ENCODE measurements around the gene KCNH6. TPM values are rescaled to one million over a fixed set of nuclear protein-coding genes. Genes with fewer than 3 reads are reported as not detected.

KCNH6 gene
- total RNA-seq, 1 experiment from 2014 or later, result not detected

- ChIA-PET CTCF (no interaction called here), POLR2A (ENCODE audit: low non-redundant PET) (no interaction called here)
- no peaks in the 10 kb centered on the region for H3K9me3 ChIP-seq (ENCODE audit: low read depth, low read length, poor library complexity, severe bottlenecking)
- TF ChIP-seq EZH2 (IDR thresholded peaks at IDR 0.05; ENCODE audit: borderline replicate concordance, low read depth, low read length, poor library complexity, severe bottlenecking), result no peak
- no peak overlapping the region for H3K4me3 ChIP-seq (ENCODE audit: low read depth, low read length, poor library complexity, severe bottlenecking)
- DNase-seq (ENCODE audit: low spot score), result no peak
- H3K36me3 ChIP-seq (ENCODE audit: insufficient read depth, low read length, poor library complexity, severe bottlenecking), result no peaks in the 10 kb centered on the region
- H3K27ac ChIP-seq (ENCODE audit: low read depth, low read length, poor library complexity, severe bottlenecking), result no peak overlapping the region
- intact Hi-C loops (cut with micrococcal nuclease; ENCODE audit: unreplicated experiment), result no loop called here
- no peaks in the 10 kb centered on the region for H3K4me1 ChIP-seq (ENCODE audit: insufficient read depth, low read length, poor library complexity, severe bottlenecking)
- no peaks in the 10 kb centered on the region for H3K27me3 ChIP-seq (replicated peaks; ENCODE audit: insufficient read depth, low read depth, low read length, poor library complexity)
- no TSS peak for BruUV-seq (replicated peaks)
These were observed 7.4 kb downstream of the KCNH6 start for GRCh38 chr17:63530557-63531021.

DNA sequence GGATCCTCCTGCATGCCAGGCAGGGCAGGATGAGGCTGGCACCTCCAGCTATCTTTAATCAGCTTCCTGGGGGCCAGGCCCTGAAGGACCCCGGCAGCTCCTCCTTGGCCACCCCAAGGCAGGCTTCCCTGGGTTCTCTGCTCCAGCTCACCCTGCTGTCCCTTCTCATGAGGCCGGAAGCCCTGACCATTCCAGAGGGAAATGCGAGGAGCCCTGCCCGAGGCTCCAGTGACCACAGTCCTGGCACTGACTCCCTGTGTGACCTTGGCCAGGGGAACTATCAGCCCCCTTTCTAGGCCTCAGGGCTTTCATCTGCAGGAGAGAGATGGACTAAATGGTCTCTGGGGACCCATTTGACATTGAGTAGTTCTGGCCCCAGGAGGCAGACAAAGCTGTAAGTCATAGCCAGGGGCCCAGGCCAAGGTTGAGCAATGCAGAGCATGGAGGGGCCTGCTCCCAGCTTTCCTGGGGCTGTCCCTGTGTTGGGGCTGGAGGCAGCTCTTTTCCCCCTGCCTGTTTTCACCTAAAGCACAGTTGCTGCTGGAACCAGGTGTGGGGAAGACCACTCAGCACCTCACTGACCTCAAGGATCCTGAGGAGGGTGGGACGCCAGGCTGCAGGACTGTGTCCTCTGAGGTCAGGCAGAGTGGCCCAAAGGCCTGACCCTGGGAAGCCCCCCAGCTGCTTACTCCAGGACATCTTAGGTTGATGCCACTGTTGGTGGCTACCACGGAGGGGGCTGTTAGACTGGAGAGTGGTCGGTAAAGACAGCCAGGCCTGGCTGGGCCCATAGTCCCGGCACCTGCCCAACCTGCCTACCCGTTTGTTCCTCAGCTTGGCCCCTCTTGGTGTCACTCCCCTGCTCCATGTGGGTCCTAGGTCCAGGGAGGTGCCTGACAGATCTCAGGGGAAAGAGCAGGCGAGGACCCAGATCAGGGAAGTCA lies 8.1 kb downstream of the KCNH6 start:
- no peaks in the 10 kb centered on the region for H3K36me3 ChIP-seq (ENCODE audit: insufficient read depth, low read length, poor library complexity, severe bottlenecking)

DNA sequence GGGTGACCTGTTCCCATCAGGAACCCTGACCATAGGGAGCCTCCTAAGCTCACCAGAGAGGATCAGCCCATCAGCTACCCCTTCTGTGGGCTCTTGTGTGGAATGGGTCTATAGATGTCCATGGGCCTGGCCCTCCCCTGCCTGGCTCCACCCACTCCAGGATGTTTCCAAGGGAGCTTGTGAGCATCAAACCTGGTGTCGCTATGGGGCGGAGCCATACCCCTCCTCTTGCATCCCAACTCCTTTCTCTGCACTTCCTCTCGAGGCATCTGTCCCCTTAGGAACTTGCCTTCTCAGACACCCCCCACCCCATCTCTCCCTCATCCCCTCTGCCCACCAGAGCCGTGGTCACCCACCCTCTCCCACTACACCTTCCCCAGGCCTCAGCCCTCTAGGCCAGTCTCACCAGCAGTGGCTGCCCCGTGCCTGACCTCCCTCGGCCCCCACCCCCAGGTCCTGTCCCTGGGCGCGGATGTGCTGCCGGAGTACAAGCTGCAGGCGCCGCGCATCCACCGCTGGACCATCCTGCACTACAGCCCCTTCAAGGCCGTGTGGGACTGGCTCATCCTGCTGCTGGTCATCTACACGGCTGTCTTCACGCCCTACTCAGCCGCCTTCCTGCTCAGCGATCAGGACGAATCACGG lies 10.4 kb downstream of the KCNH6 start:
- H3K4me1 ChIP-seq (ENCODE audit: insufficient read depth, low read length, poor library complexity, severe bottlenecking), result peaks cover 7% of the 10 kb centered on the region
- H3K36me3 ChIP-seq (ENCODE audit: insufficient read depth, low read length, poor library complexity, severe bottlenecking), result no peaks in the 10 kb centered on the region
- ChIA-PET CTCF (no interaction called here), POLR2A (ENCODE audit: low non-redundant PET) (no interaction called here)
- H3K27ac ChIP-seq (ENCODE audit: low read depth, low read length, poor library complexity, severe bottlenecking), result no peak overlapping the region
- no TSS peak for BruUV-seq (replicated peaks)
- intact Hi-C loops (cut with micrococcal nuclease; ENCODE audit: unreplicated experiment), result no loop called here
- no peak overlapping the region for H3K4me3 ChIP-seq (ENCODE audit: low read depth, low read length, poor library complexity, severe bottlenecking)
- TF ChIP-seq EZH2 (IDR thresholded peaks at IDR 0.05; ENCODE audit: borderline replicate concordance, low read depth, low read length, poor library complexity, severe bottlenecking) (no peak), CTCF (conservative IDR thresholded peaks at IDR 0.05; ENCODE audit: low read depth, low read length) (no peak)
- H3K27me3 ChIP-seq (replicated peaks; ENCODE audit: insufficient read depth, low read depth, low read length, poor library complexity), result peaks cover 15% of the 10 kb centered on the region
- no peak for DNase-seq (ENCODE audit: low spot score)
- no peaks in the 10 kb centered on the region for H3K9me3 ChIP-seq (ENCODE audit: low read depth, low read length, poor library complexity, severe bottlenecking)

More for the DNA sequence above, 8.1 kb downstream of the KCNH6 start:
- no TSS peak for BruUV-seq (replicated peaks)
- Histone ChIP-seq H3K4me3 (ENCODE audit: low read depth, low read length, poor library complexity, severe bottlenecking) (no peak overlapping the region), H3K9me3 (ENCODE audit: low read depth, low read length, poor library complexity, severe bottlenecking) (no peaks in the 10 kb centered on the region), H3K27me3 (replicated peaks; ENCODE audit: insufficient read depth, low read depth, low read length, poor library complexity) (no peaks in the 10 kb centered on the region), H3K27ac (ENCODE audit: low read depth, low read length, poor library complexity, severe bottlenecking) (no peak overlapping the region), H3K4me1 (ENCODE audit: insufficient read depth, low read length, poor library complexity, severe bottlenecking) (no peaks in the 10 kb centered on the region)
- POLR2A ChIA-PET (ENCODE audit: low non-redundant PET), result no interaction called here
- CTCF ChIA-PET, result no interaction called here
- no peak for DNase-seq (ENCODE audit: low spot score)
- TF ChIP-seq EZH2 (IDR thresholded peaks at IDR 0.05; ENCODE audit: borderline replicate concordance, low read depth, low read length, poor library complexity, severe bottlenecking) (no peak), CTCF (conservative IDR thresholded peaks at IDR 0.05; ENCODE audit: low read depth, low read length) (no peak)
- intact Hi-C loops (cut with micrococcal nuclease; ENCODE audit: unreplicated experiment), result no loop called here

Data from A673 (cell line).